DMS53 (cell line): ENCODE results near the gene CCDC61.

Experiments used
- DNase-seq: peaks from one replicate; lab custom pipeline; 2025; lab: John Stamatoyannopoulos, UW

CCDC61 gene

DNA sequence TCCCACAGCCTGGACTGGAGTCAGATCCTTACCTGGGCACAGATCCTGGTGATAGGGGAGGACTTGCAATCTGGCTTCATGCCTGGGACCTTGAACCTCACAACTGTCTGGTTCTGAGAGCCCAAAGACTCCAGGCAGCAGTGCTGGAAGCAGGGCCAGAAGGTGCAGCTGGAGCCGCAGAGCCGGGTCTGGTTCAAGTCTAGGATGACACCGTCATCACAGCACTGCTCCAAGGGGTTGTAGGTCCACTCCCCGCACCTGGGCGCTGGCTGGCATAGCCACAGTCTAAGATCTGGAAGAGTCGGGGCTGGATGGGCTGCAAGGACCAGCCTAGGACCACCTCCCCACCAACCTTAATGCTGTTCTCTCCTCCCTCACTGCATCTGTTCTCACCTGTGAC lies 44.9 kb downstream of the CCDC61 start:
- DNase-seq: no peak

DNA sequence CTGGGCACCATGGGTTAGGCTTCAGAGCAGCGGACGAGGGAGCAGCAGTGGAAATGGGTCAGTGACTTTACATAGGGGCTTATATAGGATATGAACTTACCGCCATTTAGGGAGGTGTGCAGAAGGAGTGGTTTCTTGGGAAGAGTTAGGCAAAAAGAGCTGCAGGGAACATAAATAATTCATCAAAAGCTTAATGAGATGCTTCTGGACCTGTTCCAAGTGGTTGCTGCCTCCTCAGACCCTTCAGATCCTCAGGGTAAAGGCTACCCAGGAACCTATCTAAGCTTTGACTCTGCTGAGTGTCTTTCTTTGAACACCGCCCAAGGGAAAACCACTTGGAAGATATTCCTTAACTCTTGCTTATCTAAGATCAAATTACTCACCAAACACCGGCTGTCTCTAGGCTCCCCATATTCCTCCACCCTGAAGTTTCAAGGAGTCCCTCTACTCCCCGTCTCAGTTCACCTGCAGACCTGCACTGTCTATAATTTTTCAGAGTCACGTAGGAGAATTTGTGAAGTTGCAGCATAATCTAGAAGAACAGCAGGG lies 45.8 kb downstream of the CCDC61 start, which contains the start of gene IGFL4:
Gene IGFL4 (minus strand): TSS at position 51 of the 549 bp plus-strand sequence. CDS start 40 bp downstream, at position 11.
- peak; percentile 40 for DNase-seq

GRCh38 chr19:46042252-46042883 lies 47.1 kb downstream of the CCDC61 start:
- DNase-seq: no peak

DNA sequence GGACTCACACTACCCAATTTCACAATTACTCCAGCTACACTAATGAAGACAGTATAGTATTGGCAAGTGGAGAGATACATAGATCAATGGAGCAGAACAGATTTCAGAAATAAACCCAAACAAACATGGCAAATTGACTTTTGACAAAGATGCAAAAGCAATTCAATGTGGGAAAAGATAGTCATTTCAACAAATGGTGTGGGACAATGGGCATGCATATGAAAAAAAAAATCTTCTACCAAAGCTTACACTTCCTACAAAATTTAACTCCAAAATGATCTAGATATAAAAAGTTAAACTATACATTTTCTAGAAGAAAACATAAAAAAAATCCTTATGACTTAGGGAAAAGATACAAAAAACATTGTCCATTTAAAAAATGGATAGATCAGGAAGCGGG lies 48.3 kb downstream of the CCDC61 start:
- no peak for DNase-seq

GRCh38 chr19:46049597-46049996 lies 54.3 kb downstream of the CCDC61 start:
- no peak for DNase-seq

DNA sequence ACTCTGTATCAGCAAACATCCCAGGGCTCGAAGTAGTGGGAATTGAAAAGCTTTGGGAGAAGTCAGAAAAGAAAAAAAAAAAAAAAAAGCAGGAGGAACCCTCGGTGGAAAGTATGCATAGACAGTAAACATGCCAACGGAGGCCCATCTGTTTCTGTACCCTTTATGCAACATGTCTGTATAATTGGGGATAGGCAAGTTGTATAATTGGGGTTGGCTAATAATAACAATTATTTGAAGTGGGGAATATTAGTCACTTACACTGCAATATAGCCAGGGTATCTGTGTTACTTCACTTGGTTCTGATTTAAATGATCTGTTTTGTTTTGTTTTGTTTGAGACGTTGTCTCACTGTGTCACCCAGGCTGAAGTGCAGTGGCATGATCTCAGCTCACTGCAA lies 57.6 kb downstream of the CCDC61 start:
- no peak for DNase-seq

GRCh38 chr19:46056536-46056935 lies 61.3 kb downstream of the CCDC61 start:
- no peak for DNase-seq

GRCh38 chr19:46058778-46059177 lies 63.5 kb downstream of the CCDC61 start:
- no peak for DNase-seq

DNA sequence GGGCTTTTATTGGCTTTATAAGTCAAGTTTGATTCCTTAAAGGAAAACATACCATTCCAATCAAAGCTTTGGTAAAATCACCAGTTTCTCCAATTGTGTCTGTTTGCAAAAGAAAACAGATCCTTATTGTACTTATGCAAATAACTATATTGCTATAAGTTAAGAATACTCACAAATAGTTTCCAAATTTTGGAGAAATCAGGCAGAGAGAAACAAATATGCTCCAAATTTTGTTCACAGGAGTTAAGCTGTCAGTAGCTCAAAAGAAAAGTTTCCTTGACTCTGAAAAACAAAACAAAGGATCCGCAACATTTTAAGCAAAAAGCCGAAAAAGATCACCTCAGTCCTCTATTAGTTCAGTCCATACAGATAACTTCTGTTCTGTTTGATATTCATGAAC lies 64.7 kb downstream of the CCDC61 start:
- no peak for DNase-seq

DNA sequence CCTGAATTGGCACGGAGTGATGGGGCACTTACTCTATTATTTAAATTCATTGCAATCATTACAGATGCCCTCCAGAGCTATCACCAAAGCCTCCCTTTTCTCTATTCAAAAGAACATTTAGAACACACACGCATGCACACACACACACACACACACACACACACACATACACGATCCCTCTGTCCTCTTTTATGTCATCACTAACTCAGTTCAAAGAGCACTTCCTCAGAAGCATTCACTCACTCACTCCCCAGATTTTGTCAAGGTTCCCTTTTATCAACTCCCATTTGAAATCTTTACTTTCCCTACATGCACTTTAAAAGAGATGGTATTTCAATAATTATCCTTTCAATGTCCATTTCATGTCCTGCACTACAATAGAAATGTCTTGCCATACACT lies 67.9 kb downstream of the CCDC61 start:
- no peak for DNase-seq

GRCh38 chr19:46065486-46066071 lies 70.3 kb downstream of the CCDC61 start:
- DNase-seq: no peak

DNA sequence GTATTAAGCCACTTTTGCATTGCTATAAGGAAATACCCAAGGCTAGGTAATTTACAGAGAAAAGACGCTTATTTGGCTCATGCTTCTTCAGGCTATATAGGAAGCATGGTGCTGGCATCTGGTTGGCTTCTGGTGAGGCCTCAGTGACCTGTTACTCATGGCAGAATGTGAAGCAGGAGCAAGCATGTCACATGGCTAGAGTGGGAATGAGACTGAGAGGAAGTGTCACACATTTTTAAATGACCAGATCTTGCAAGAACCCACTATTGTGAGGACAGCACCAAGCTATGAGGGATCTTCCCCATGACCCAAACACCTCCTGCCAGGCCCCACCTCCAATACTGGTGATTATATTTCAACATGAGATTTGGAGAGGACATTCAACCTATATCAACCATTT lies 71.2 kb downstream of the CCDC61 start:
- DNase-seq: no peak

DNA sequence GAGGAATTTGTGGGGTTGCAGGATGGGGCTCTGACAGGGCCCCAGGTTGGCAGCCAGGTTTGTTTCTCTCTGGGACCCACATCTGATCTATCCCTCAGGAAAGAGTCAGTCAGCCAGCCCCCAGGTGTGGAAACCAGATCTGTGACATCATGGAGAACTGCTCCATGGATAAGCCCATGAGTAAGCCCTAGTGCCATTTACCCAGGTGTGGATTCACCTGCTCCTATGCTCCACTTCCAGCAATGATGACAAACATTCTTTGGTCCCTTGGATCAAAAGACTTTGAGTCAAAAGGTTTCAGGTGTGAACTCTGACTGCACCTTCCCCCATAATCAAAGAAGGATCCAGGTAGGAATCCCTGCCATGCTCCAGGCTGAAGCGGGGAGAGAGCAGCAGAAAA lies 72.4 kb downstream of the CCDC61 start:
- DNase-seq: no peak
